Omental fat pad (tissue), 4 donors: Measurements from ENCODE around the gene PROX1. TPM values are rescaled to one million over a fixed set of nuclear protein-coding genes. Genes with fewer than 3 reads are reported as not detected.

Experiments
- ATAC-seq: fragments of 150-250 bp; one replicate; pipeline ENCODE4 v1.9.1; 2016; ENCODE audit warnings: mild to moderate bottlenecking, moderate library complexity; ENCODE audit not compliant: low FRiP score
- DNase-seq: peaks from one replicate; pipeline ENCODE4 v3.0.0-alpha.2; 2019; ENCODE audit warnings: low spot score
- CTCF ChIP-seq, 3 donors: fragments of 450-650 bp; IDR thresholded peaks; one replicate each; pipeline ENCODE4 v1.5.1; 2016 to 2017; ENCODE audit warnings: antibody characterized with exemption in 3 of 3, mild to moderate bottlenecking in 3 of 3, moderate library complexity in 2 of 3
- total RNA-seq, 4 donors: library from RNA; depleted of rRNA; stranded (reverse); fragments of >200 nt; gene quantifications; one replicate each; pipeline ENCODE4 v1.1.0, GENCODE V29; 2016

PROX1 gene
- total RNA-seq, 4 donors from 2014 or later, result 0.96 to 8.4 (median 4.6) TPM

GRCh38 chr1:213999732-214000131 lies 12.0 kb downstream of the PROX1 start:
- DNase-seq (no peak), ATAC-seq (no peak)
- TF ChIP-seq CTCF (IDR thresholded peaks at IDR 0.05), result no peak

- DNase-seq, result no peak
- no peak for ATAC-seq
- TF ChIP-seq CTCF (IDR thresholded peaks at IDR 0.05), result no peak
These were observed 14.3 kb downstream of the PROX1 start for GRCh38 chr1:214002060-214002459.

DNA sequence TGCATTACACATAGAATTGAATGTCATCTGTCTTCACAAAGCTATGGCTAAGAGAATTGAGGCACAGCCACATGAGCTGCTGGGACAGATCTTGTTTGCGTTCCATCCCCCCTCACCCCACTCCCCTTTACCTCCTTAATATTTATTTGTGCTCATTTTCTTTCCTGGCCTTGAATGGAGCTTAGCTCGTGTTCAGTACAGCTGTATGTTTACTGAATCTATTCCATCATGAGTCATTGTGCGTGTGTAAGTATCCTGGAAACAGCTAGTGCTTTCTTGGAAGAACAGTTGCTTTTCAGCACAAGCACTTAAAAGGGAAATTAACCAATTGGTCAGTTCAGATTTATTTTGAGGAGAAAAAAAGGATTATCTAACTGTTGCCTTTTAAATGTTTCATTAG lies 14.7 kb downstream of the PROX1 start:
- DNase-seq, result no peak
- TF ChIP-seq CTCF (IDR thresholded peaks at IDR 0.05), result no peak
- ATAC-seq, result peak; percentile 78

- DNase-seq (no peak), ATAC-seq (no peak)
- no peak for TF ChIP-seq CTCF (IDR thresholded peaks at IDR 0.05)
These were observed 15.5 kb downstream of the PROX1 start for GRCh38 chr1:214003233-214003632.

DNA sequence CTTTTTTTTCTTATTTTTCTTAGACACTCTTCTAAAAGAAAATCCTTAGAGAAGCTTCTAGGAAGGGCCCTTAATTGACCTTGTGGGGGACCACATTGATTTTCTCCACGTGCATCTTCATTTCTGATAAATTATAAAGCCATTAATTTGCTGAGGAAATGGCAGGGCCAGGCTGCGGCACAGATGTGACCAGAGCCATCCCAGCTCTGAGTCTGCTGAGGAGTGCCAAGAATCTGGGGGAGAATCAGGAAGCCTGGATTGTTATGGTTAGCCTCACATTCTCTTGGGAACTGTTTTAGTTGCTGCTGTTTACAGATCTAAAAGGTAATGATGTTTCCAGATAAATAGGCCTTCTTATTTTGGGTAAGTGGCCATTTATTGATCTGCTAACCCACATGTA lies 16.2 kb downstream of the PROX1 start:
- TF ChIP-seq CTCF (IDR thresholded peaks at IDR 0.05), result no peak
- no peak for DNase-seq
- no peak for ATAC-seq

GRCh38 chr1:214004795-214005194 lies 17.0 kb downstream of the PROX1 start:
- ATAC-seq (no peak), DNase-seq (no peak)
- no peak for TF ChIP-seq CTCF (IDR thresholded peaks at IDR 0.05)

GRCh38 chr1:214005708-214006107 lies 17.9 kb downstream of the PROX1 start:
- DNase-seq (no peak), ATAC-seq (no peak)
- no peak for TF ChIP-seq CTCF (IDR thresholded peaks at IDR 0.05)
